HepG2 (cell line): ENCODE measurements around the gene ATP6V0E2. TPM values are rescaled to one million over a fixed set of nuclear protein-coding genes. Genes with fewer than 3 reads are reported as not detected.

Experiments used
- LCORL ChIP-seq, 2 experiments: fragments of 450-650 bp in 1 of 2; sonication (generic) in 1 of 2; formaldehyde crosslinking in 1 of 2; IDR thresholded peaks; 2 replicates each; pipeline versions ENCODE4 v1.5.0 to v1.6.1; 2017 to 2020; ENCODE audit warnings: antibody characterized with exemption in 1 of 2, missing genetic modification reagents in 1 of 2
- MAFK ChIP-seq, 2 experiments: IDR thresholded peaks in 1 of 2; conservative IDR thresholded peaks in 1 of 2; 2 replicates each; pipeline ENCODE4 v1.6.1; 2011; ENCODE audit warnings: improper control_type of control experiment in 2 of 2, low read length in 2 of 2
- MIXL1 ChIP-seq: IDR thresholded peaks from 2 replicates; pipeline ENCODE4 v1.6.1; 2016
- MLXIP ChIP-seq: sonication (generic); formaldehyde crosslinking; IDR thresholded peaks from 2 replicates; pipeline ENCODE4 v1.9.0; 2021; ENCODE audit warnings: missing genetic modification reagents, borderline replicate concordance
- MTF1 ChIP-seq: sonication (generic); formaldehyde crosslinking; IDR thresholded peaks from 2 replicates; pipeline ENCODE4 v1.5.0; 2020; ENCODE audit warnings: missing genetic modification reagents
- POLR2AphosphoS5 ChIP-seq: IDR thresholded peaks from 2 replicates; pipeline ENCODE4 v1.6.1; 2012; ENCODE audit warnings: low read depth, low read length
- SOX6 ChIP-seq, 2 experiments: fragments of 450-650 bp in 1 of 2; sonication (generic) in 1 of 2; formaldehyde crosslinking in 1 of 2; IDR thresholded peaks; 2 replicates each; pipeline versions ENCODE4 v1.4.0 to v1.6.1; 2017 to 2020; ENCODE audit warnings: antibody characterized with exemption in 1 of 2, mild to moderate bottlenecking in 1 of 2, missing genetic modification reagents in 1 of 2
- SP1 ChIP-seq, 2 experiments: fragments of 450-650 bp in 1 of 2; sonication (generic) in 1 of 2; formaldehyde crosslinking in 1 of 2; IDR thresholded peaks; 2 replicates each; pipeline versions ENCODE4 v1.4.0 to v1.6.1; 2016 to 2020; ENCODE audit warnings: missing genetic modification reagents in 1 of 2
- USF2 ChIP-seq, 2 experiments: sonication (generic) in 1 of 2; formaldehyde crosslinking in 1 of 2; IDR thresholded peaks; 2 replicates each; pipeline versions ENCODE4 v1.5.1 to v1.6.1; 2011 to 2020; ENCODE audit warnings: borderline replicate concordance in 1 of 2, low read depth in 1 of 2, low read length in 1 of 2, mild to moderate bottlenecking in 1 of 2, missing genetic modification reagents in 1 of 2, moderate library complexity in 1 of 2
- ZBTB3 ChIP-seq: sonication (generic); formaldehyde crosslinking; IDR thresholded peaks from 2 replicates; pipeline ENCODE4 v1.4.0; 2020; ENCODE audit warnings: low read depth, mild to moderate bottlenecking, moderate library complexity, missing genetic modification reagents, borderline replicate concordance
- ZBTB7B ChIP-seq: sonication (generic); formaldehyde crosslinking; IDR thresholded peaks from 2 replicates; pipeline ENCODE4 v1.4.0; 2020; ENCODE audit warnings: missing genetic modification reagents
- ZFP90 ChIP-seq: sonication (generic); formaldehyde crosslinking; IDR thresholded peaks from 2 replicates; pipeline ENCODE4 v1.8.0; 2022; ENCODE audit warnings: missing genetic modification reagents, mild to moderate bottlenecking, inconsistent platforms, borderline replicate concordance
- ZNF276 ChIP-seq: sonication (generic); formaldehyde crosslinking; IDR thresholded peaks from 2 replicates; pipeline ENCODE4 v1.4.0; 2020; ENCODE audit warnings: mild to moderate bottlenecking, low read depth, missing genetic modification reagents
- ZNF530 ChIP-seq: sonication (generic); formaldehyde crosslinking; IDR thresholded peaks from 2 replicates; pipeline ENCODE4 v1.5.0; 2020; ENCODE audit warnings: low read depth, mild to moderate bottlenecking, missing genetic modification reagents
- ZNF850 ChIP-seq: sonication (generic); formaldehyde crosslinking; conservative IDR thresholded peaks from 2 replicates; pipeline ENCODE4 v1.9.0; 2021; ENCODE audit warnings: mild to moderate bottlenecking, missing genetic modification reagents
- ZNF891 ChIP-seq: sonication (generic); formaldehyde crosslinking; IDR thresholded peaks from 2 replicates; pipeline ENCODE4 v1.5.0; 2020; ENCODE audit warnings: mild to moderate bottlenecking, missing genetic modification reagents
- polyA plus RNA-seq, 8 experiments: library from polyadenylated mRNA; depleted of rRNA in 3 of 8; stranded (reverse) in 7 of 8; unstranded in 1 of 8; fragments of >200 nt; fragmentation: Illumina TruSeq in 4 of 8; extraction: Trizol in 4 of 8; gene quantifications; 2 replicates each; pipeline versions ENCODE4 v1.2.1 to v1.2.3, GENCODE V29; 2011 to 2016; ENCODE audit warnings: low read depth in 4 of 8, missing spikeins in 1 of 8, mixed read lengths in 1 of 8; ENCODE audit not compliant: insufficient read depth in 1 of 8
- total RNA-seq, 5 experiments: library from RNA; depleted of rRNA; stranded (reverse); fragments of >200 nt; fragmentation: Illumina TruSeq; extraction: Trizol; gene quantifications; 2 replicates each; pipeline ENCODE4 v1.2.3, GENCODE V29; 2016; ENCODE audit warnings: low read depth in 1 of 5

The ATP6V0E2 gene
- total and polyA plus RNA-seq, 2 of the 13 experiments (the other 11 are each of a cell fraction or from before 2014, with no cell fraction given), result 36.8 to 203 TPM

- TF ChIP-seq ZNF530 (CRISPR knock-in tag) (0 out of 2 replicates have a peak, but pooled peaks have one; percentile 36), ZNF891 (no peak), POLR2AphosphoS5 (peak; percentile 69), SOX6 (IDR thresholded peaks at IDR 0.05) (no peak), SOX6 (CRISPR knock-in tag; IDR thresholded peaks at IDR 0.05) (peak; percentile 72), LCORL (IDR thresholded peaks at IDR 0.05) (no peak), LCORL (CRISPR knock-in tag; IDR thresholded peaks at IDR 0.05) (peak; percentile 56; the same call in 1 of the 2 replicates), ZFP90 (CRISPR knock-in tag) (no peak), ZNF276 (CRISPR knock-in tag) (0 out of 2 replicates have a peak, but pooled peaks have one; percentile 68), ZBTB7B (CRISPR knock-in tag) (peak; percentile 62), MAFK (conservative IDR thresholded peaks at IDR 0.05 in 1 of 2, IDR thresholded peaks at IDR 0.05 in 1 of 2; ENCODE audit: low read length in 2 of 2) (no peak), ZBTB3 (no peak), ZNF850 (CRISPR knock-in tag) (no peak), MIXL1 (CRISPR knock-in tag) (no peak), SP1 (IDR thresholded peaks at IDR 0.05) (no peak), SP1 (CRISPR knock-in tag; IDR thresholded peaks at IDR 0.05) (peak; percentile 53; the same call in 1 of the 2 replicates), USF2 (IDR thresholded peaks at IDR 0.05; ENCODE audit: low read depth, low read length) (no peak), USF2 (CRISPR knock-in tag; IDR thresholded peaks at IDR 0.05; ENCODE audit: borderline replicate concordance) (no peak), MLXIP (CRISPR knock-in tag) (no peak), MTF1 (no peak)
These were observed 35.4 kb upstream of the ATP6V0E2 start, which contains the start of gene ZNF862 (continued) for GRCh38 chr7:149838224-149838991.
